NCI-H2196 (cell line): ENCODE measurements around the gene GIMAP8.

ENCODE experiments used
- DNase-seq: peaks from one replicate; lab custom pipeline; 2025; ENCODE audit not compliant: unreplicated experiment; lab: John Stamatoyannopoulos, UW

The GIMAP8 gene

DNA sequence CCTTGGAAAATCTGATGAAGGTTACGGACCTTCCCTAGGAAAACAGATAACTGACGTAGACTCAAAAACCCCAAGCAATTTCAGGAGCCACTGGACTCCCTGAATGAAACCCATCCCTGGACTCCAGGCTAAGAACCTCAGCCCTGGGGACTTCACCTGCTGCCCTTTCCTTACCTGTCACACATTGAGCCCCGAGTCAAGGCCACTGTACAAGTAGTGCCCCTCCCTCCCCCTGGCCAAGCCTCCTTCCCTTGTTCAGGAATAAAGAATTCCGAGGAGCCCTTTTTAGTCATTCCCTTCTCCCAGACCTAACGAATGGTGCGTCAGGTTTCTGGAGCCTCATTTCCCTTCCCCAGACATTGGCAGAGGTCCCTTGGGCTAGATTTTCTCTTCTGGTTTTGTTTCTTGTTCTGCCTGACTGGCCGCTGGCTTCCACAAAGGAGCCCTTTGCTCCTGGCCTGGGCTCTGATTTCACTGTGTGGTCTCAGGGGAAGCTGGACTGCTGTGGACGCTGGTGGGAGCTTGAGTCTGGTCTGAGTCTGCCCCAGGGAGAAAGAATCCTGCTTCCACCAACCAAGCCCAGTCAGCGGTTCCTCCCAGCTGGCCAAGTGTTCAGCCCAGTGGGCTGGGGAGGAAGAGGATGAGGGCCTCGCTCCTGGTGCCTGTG, 39.6 kb upstream of the GIMAP8 start:
- DNase-seq = no peak

DNA sequence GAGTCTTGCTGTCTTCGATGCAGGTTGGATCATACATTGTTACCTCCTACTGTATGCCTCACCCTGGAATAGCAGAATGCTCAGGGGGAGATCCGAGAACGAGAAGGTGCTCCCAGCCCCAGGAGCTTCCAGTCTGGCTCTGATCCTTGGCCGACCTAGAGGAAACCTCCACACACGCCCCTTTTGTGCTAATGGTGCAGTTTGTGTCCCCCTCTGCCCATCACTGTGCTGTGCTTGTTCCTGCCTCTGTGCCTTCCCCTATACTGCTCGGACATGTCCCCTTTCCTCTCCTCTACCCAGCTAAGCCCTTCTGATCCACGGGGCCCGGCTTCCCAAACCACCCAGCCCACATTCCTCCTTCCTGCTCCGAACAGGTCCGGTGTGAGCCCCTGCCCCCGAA, 38.8 kb upstream of the GIMAP8 start:
- no peak for DNase-seq

DNA sequence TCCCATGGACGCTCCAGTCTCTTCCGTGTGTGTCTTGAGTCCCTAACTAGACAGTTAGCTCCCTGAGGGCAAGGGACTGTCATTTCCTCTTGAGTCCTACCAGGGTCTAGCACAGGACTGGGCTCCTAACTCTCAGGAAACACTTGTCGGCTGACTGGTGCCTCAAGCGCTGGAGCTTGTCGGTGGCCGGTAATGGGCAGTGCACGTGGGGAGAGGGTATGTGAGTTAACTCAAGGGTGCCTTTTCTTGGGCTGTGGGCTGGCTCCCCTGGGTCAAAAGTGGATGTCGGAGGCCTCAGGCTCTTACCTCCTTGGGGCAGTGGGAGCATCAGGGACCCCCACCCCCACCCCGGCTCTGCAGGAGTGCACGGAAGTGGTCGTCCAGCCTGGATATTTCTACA, 38.4 kb upstream of the GIMAP8 start:
- no peak for DNase-seq

DNA sequence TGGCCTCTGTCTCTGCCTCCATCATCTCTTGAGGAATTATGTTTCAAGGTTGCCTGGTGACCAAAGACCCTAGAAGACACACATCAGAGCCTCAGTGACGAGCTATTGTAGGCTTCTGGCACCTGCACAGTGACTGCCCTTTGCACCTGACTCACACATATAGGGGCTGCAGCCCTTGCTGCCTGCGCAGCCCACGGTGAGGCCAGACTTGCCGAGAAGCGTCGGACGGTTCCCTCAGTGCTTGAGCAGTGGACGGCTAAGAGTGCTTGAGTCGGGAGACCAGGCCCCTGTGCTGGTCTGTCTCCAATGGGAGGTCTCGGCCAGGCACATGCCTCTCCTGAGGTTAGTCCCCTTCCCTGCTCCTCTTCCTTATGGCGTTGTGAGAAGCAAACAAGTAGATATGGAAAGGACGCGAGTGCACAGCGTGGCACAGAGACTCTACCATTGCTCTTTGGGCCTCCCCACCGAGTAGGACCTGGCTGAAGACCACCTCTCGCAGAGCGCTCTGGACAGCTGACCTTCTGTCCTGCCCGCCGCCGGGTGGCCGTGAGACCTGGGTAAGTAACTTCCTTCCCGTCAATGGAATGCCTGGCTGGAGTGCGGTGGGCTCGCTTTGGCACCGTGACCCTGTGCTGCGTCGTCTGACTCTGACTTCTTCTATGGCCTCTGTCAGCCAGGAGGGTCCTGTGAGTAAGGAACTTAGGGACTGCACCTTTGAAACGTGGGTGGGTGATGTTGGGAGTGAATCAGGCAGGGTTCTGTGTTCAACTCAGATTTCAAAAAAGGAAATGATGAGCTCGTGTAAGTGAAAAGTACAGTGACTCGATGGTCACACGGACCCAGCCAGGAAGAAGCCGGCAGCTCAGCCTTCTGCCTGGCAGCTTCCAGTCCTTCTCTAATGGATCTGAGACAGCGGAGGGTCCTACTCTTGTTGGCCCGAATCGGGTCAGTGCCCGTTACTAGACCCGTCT, 37.6 kb upstream of the GIMAP8 start:
- DNase-seq = no peak

DNA sequence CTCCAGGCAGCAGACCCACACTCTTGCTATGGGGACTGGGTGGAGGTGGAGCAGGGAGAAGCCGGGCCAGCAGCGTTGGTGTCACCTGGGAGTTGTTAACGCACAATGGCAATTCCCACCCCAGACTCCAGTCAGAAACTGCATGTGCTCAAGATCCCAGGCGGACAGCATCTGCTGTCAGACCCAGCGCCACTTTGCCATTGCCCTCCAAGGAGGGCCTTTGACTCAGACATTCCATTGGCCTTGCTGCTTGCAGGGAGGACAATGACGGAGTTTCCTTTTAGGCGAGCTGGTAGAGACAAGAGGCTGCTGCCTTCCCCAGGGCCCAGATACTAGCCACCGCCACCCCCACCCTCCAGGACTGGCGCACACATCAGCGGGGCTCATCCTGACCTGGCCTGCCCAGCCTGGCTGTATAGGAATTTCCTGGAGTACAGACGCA, 36.8 kb upstream of the GIMAP8 start:
- DNase-seq = no peak

DNA sequence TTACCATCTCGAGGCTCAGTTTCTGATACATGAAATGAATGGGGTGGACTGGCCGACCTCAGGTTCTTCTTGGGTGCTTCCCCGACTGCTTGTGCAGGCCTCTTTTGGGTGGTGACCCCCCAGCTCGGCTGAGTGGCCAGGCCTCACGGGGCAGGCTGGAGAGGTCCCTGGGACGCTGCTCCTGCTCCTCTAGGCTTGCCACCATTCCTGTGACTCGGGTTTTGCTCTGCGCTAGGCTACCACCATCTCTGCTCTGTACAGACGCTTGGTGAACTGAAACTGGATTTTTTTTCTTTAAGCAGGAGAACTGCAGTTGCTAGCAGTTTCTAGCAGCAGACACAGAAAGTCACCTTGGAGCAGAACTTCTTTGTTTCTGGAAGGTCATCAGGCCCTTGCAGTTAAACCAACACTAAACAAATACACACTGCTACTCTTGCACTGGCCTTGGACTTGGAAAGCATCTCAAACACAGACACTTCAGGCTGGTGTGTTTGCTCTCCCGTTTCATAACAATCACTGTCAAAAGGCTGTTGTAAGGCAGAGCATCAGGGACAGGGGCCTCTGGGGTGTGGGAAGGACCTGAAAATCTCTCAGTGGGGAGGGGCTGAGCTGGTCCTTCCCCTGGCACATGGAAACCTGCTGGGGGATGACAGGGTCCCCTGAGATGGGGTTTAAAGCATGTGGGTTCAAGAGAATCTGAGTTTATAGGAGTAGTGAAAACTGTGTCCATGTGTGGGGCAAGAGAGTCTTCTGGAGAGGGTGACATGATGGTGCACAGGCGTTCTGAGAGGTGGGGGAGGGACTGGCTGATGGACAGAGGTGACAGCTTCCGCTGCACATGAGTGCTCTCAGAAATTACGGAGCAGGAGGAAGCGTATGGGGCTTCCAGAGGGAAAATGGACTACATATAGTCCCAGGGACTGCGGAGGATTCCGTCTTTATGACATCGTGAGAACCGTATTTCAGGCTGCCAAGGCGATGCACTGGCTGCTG, 35.0 kb upstream of the GIMAP8 start:
- no peak for DNase-seq

DNA sequence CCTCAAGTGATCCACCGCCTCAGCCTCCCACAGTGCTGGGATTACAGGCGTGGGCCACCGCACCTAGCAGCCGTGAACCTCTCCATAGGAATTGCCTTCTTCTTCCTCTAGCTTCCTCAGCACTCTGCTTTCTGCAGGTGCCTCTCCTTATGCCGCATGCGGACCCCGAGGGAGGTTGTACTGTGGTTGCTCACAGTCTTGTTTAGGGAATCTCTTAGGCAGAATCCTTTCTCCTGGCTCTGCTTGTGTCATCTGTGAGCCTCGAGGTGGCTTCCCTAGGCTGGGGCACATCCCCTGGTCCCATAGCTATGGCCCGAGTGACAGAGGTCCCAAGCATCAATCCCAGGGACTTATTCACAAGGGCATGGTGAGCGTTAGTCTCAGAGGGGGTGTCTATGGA, 33.2 kb upstream of the GIMAP8 start:
- DNase-seq = no peak

DNA sequence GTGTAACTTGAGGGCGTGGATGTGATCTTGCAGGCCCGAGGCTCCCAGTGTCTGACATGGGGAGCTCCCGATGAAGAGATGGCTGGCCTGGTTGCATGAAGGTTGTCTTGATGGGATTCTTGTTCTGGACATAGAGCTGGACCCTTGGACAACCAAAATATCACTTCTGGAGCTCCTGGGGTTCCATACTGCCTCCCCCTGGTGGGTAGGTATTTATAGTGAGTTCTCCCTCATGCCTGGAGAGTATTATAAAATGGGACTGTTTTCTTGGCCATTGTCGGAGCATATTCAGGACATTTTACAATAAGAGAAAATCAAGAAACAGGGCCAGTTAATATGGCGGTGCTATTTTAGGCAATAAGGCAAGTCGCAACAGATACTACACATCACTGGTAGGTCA, 32.6 kb upstream of the GIMAP8 start:
- no peak for DNase-seq

DNA sequence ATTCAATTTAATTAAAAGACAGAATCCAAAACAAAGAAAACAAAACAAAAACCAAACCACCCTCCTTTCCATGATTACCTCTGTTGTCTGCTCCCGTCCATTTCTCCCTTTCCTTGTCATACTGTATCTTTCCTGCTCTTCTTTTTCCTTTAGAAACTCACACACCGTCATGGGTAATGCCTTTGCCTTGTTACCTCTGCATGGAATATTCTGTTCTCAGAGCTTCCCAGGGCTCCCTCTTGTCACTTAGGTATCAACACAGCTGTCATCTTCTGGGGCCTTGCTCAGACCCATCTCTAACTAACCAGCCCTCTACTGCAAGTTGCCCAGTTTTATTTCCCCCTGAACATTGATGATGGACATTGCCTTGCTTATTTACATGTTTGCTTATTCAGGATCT, 30.2 kb upstream of the GIMAP8 start:
- no peak for DNase-seq

DNA sequence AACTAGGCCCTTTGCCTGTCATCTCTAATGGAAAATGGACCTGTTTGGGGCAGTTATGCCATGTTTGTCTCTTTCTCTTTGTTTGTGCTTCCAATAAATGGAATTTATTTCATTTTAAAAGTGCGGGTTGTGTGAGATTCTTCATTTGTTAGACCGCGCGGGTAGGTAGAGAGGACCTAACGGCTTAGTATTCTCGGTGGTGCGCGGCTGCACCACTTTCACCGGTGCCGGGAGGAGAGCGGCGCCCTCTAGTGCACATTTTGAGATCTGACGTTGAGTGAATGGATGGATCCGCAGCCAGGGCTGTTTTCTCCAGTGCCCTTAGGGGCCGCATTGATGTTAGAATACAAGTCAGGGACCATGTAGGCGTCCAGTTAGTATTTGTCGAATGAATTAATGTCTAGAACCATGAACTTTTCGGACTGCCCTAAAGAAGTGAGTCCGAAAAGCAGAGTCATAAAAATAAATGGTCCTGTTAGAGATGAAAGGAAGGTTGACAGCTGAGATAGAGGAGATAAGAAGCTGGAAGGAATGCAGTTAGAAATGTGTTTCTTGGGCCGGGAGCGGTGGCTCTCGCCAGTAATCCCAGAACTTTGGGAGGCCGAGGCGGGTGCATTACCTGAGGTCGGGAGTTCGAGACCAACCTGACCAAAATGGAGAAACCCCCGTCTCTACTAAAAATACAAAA, 29.3 kb upstream of the GIMAP8 start:
- DNase-seq = peak; percentile 28

DNA sequence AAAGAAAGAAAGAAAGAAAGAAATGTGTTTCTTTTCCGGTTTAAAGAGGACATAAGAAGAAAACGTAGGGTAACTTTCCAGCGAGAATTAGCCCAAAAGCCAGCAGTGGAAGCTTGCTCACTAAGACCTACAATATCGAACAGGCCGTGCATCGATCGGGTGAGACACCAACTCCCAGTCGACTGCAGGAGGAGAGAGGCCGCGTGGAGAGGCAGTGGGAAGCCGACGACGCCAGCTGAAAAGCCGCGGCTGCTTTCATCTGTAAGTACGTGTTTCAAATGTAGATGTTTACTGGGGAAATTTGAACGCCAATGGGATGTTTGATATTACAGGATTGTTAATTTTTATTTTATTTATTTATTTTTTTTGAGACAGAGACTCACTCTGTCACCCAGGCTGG, 28.6 kb upstream of the GIMAP8 start:
- no peak for DNase-seq

DNA sequence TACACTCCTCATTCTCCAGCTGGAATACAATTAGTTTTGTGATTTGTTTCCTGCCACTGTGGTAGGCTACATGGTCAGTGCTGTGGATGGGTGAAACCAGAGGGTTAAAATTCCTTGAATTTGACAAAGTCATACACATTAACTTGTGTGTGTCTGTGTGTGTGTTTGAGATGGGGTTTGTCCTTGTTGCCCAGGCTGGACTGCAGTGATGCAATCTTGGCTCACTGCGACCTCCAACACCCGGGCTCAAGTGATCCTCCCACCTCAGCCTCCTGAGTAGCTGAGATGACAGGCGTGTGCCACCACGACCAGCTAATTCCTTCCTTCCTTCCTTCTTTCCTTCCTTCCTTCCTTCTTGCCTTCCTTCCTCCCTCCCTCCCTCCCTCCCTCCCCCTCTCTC, 24.8 kb upstream of the GIMAP8 start:
- no peak for DNase-seq

DNA sequence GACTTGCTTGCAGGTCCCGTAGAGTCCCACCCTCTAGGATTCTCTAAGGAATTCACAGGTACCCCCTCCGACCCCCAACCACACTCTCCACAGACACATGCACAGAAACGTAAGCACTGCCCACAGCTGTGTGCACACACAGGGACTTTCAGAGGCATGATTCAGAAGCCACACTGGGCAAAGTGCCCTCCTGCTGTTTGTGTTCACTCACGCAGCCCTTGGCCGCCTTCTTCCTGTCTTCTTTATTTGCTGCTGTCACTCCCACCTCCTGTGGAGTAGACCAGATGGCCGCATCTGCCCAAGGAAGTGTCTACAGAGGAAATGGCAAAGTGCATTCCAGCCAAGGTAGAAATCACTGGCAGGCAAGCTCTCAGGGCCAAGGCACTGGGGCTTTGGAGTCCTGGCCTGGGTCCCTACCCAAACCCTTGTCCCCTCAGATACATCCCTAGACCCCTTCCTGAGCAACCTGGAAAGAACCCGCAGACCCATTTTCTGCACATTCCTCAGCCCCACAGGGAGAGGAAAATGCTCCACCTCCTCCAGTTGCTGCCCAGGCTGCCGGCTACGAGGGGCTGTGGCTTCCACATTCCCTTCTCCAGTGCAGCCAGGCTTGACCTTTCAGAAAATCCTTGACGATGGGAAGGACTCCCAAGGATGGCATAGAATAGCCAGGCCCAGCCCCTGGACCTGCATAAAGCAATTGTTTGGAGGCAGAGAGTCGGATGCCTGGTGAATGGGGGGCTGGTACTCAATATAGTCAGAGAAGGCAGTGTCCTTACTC, 21.6 kb upstream of the GIMAP8 start:
- DNase-seq = peak; percentile 65

DNA sequence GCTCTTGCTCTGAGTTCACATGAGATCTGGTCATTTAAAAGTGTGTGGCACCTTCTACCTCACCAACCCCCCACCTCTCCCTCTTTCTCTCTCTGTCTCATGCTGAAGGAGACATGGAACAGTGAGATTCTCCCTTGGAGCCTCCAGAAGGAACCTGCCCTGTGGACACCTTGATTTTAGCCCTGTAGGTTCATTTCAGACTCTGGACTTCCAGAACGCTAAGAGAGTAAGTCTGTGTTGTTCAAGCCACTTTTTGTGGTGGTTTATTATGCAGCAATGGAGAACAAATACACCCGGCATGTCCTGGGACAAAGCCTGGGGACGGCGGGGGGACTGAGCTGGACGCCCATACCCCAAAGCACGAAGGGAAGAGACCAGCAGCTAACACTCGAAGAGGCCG, 20.7 kb upstream of the GIMAP8 start:
- no peak for DNase-seq

DNA sequence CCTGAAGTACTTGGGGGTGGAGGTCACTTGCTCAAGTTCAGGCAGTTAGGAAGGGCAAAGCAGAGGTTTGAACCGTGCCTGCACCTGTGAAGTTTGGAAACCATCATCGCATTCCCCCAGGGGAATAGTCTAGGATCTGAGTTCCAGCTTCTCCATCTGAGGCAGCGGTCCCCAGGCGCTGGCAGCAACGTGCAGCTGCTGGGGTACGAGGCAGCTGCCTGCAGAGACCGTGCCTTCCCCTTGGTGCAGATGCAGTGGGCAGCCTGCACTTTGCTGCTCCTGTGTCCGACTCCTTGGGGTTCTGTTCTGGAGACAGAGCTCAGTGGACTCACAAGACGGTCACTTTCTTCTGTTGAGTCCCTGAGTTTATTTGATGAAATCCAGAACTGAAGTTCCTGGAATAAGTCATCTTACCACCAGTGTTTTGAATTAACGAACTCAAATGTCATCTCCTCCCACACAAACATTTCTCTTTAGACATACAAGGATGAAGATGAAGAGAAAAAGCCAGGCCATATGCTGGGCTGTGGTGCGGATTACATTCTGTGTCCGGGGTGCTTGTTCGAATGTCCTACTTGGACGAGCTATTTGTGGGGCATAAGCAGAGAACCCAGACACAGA, 19.9 kb upstream of the GIMAP8 start:
- no peak for DNase-seq

DNA sequence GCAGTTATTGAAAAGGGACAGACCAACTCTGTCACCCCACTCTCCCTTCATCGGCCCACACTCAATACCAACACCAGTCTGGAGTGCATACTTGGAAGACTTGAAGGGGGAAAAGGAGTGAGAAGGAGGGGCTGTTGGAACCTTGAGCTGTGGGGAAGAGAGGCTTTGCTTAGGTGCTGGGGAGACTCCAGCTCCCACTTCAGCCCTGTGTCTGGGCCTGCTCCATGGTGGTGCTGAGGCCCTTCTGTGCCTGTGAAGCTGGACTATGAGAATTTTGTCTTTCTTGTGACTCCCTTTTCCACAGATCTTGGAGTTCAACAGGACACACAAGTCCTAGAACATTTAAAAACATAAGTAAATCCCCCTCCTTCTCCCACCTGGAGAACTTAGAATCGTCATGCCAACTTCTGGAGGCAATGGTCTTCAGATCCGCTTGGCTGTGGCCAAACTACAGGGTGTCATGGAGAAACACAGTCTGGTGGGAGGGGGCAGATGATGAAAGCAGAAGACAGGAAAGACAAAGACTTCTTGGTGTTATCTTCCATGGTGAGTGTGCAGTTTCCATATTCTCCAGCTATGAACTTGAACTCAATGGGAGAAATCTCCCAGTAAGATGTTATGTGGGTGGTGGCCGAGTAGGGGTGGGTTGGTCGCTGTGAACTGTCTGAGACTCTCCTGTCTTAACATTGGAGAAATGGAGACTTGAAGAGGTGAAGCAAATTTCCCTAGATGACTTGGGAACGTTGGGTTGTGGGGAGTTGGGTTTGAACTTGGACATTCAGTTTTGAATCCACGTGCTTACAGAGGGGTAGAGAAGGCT, 18.4 kb upstream of the GIMAP8 start:
- DNase-seq = no peak

DNA sequence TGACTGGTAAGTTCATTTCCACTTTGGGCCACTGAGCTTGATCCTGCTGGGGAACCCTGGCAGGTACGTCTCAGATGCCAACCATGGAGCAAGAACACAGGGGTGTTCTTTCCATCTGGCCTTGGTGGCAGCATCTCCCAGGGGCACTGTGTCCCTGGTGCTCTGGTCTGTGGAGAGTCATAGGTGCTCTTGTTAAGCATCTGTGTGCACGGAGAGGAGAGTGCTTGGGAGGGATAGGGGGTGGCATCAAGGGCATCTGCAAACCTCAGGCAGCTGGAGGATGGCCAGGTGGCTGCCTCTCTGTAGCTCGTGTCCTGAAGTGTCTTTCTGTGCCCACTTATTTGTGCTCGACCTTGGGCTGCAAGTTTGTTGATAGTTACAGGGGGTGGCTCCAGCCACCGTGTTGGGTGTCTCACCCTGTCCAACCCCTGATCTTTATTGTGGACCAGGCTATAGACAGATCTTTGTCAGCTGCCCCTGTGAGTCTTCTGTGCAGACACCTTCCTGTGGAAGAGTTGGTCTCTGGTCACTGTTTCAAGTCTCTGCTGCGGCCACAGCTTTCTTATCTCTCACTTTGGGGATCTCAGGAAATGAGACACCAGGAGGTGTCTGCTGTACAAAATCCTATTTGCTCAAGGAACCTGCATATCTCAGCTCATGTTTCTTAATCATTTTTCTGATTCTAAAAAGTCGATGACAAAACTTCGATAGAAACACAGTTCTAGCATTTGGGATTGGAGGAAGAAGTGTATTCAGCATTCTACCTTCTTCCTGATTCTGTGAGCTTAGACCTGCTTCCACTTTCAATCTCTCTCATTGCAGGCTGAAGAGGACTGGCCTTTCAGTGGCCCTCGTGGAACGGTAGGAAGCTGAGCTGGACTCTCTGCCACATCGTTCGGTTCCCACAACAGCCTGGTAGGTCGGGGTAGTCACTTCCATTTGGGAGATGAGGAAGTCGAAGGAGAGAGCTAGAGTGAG, 17.2 kb upstream of the GIMAP8 start:
- no peak for DNase-seq
